AG10803 (cell line): ENCODE results near the gene TMC2.
"Not testable (repeated sequence)": the region's sequence is repeated elsewhere in the genome, so short reads cannot be mapped to it uniquely, and the experiment has no call there.

Source experiments
- DNase-seq: peaks from one replicate; pipeline ENCODE4 v3.0.0; 2010; ENCODE audit warnings: low read depth
- H3K4me3 ChIP-seq: 2 replicates; pipeline ENCODE4 v1.5.1; 2011; ENCODE audit warnings: mild to moderate bottlenecking, low read length, control low read depth
- CTCF ChIP-seq: conservative IDR thresholded peaks from 2 replicates; pipeline ENCODE4 v1.5.1; 2011; ENCODE audit warnings: mild to moderate bottlenecking, low read length, control low read depth, inconsistent platforms

The TMC2 gene

DNA sequence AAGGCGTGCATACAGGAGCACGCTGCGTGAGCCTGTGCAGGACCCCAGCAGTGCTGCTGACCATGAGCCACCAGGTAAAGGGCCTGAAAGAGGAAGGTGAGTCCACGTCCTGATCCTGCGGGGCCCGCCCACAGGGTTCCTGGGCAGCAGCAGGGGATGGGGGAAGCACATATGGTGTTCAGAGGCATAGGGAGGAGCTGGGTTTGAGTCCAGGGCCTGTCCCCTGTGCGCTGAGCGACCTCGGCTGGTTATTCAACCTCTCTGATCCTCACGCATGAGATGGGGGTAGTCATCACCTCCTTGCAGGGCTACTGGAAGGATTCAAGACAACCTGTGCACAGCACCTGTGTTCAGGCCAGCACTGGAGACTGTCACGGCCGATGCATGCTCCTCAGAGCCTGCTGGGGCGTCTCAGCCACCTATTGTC lies at the start of gene TMC2:
TMC2 (plus strand) TSS at position 14 of the 427 bp plus-strand sequence; CDS start at position 63, 49 bp downstream.
- TF ChIP-seq CTCF, result no peak
- DNase-seq, result no peak
- no peak within 1 kb of the TSS for H3K4me3 ChIP-seq

- H3K4me3 ChIP-seq, DNase-seq: not testable (repeated sequence)
Observed at GRCh38 chr20:2502808-2503384, 33.5 kb upstream of the TMC2 start.

DNA sequence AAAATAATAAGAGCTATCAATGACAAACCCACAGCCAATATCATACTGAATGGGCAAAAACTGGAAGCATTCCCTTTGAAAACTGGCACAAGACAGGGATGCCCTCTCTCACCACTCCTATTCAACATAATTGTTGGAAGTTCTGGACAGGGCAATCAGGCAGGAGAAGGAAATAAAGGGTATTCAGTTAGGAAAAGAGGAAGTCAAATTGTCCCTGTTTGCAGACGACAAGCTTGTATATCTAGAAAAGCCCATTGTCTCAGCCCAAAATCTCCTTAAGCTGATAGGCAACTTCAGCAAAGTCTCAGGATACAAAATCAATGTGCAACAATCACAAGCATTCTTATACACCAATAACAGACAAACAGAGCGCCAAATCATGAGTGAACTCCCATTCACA lies 31.6 kb upstream of the TMC2 start:
- DNase-seq, H3K4me3 ChIP-seq: not testable (repeated sequence)

DNA sequence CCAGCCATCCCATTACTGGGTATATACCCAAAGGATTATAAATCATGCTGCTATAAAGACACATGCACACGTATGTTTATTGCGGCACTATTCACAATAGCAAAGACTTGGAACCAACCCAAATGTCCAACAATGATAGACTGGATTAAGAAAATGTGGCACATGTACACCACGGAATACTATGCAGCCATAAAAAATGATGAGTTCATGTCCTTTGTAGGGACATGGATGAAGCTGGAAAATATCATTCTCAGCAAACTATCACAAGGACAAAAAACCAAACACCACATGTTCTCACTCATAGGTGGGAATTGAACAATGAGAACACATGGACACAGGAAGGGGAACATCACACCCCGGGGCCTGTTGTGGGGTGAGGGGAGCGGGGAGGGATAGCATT lies 29.9 kb upstream of the TMC2 start:
- not testable (repeated sequence) for DNase-seq, H3K4me3 ChIP-seq

DNA sequence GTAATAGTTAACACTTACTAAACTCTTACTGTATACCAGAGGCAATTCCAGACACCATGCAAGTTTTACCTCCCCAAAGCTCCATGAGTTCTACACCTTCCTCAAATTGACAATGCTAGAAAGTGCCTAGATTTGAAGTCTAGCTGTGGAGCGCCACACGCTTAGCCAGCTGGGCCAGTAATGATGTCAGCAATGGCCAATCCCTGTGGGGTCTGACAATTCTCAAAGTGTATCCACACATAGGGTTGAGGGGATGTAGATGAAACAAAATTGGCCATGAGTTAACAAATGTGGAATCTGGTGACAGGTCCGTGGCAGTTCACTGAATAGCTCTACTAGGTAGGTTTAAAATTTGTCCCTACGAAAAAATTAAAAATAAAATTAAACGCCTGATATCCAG lies 28.9 kb upstream of the TMC2 start:
- peak overlapping the region; percentile 89 for H3K4me3 ChIP-seq
- no peak for TF ChIP-seq CTCF
- no peak for DNase-seq

GRCh38 chr20:2507875-2508630 lies 28.3 kb upstream of the TMC2 start:
- TF ChIP-seq CTCF, result no peak
- DNase-seq, result peak; percentile 63
- H3K4me3 ChIP-seq, result peak overlapping the region; percentile 89

GRCh38 chr20:2508631-2509467 lies 27.5 kb upstream of the TMC2 start, which contains the start of gene ZNF343:
Gene ZNF343, minus strand, starts transcription at chr20:2508915. Its CDS starts 15,020 bp downstream, at chr20:2493895.
- H3K4me3 ChIP-seq, result peak within 1 kb of the TSS; percentile 89
- peak; percentile 74 for DNase-seq
- TF ChIP-seq CTCF, result no peak

GRCh38 chr20:2509468-2509781 lies 26.9 kb upstream of the TMC2 start:
- TF ChIP-seq CTCF, result no peak
- peak overlapping the region; percentile 89 for H3K4me3 ChIP-seq
- no peak for DNase-seq
